Body of pancreas (tissue), 4 donors: ENCODE results near the gene PPP1R26. TPM values are rescaled to one million over a fixed set of nuclear protein-coding genes. Genes with fewer than 3 reads are reported as not detected.
A peak's percentile ranks its signal among the peaks of the same experiment; 100 is the strongest.

Source experiments
- ATAC-seq: fragments of 150-250 bp; one replicate; pipeline ENCODE4 v1.9.1; 2016
- DNase-seq, 4 donors: peaks; one replicate each; pipeline ENCODE4 v3.0.0-alpha.2; 2019
- H3K27ac ChIP-seq, 4 donors: fragments of 200-600 bp; sonication (generic); 1 replicate in 3 of 4; 2 replicates in 1 of 4; pipeline versions ENCODE4 v1.5.1 to v1.6.1; 2016 to 2019; ENCODE audit warnings: mild to moderate bottlenecking in 1 of 4, mixed read lengths in 1 of 4, moderate library complexity in 1 of 4
- H3K27me3 ChIP-seq, 2 donors: fragments of 200-600 bp; sonication (generic); one replicate each; pipeline ENCODE4 v1.6.0; 2016; ENCODE audit warnings: mild to moderate bottlenecking in 1 of 2
- H3K36me3 ChIP-seq, 2 donors: fragments of 200-600 bp; sonication (generic); replicated peaks in 1 of 2; 2 replicates each; pipeline ENCODE4 v1.5.1; 2016; ENCODE audit warnings: low read depth in 2 of 2; ENCODE audit not compliant: insufficient read depth in 1 of 2
- H3K4me1 ChIP-seq: fragments of 200-600 bp; sonication (generic); one replicate; pipeline ENCODE4 v1.6.0; 2016
- H3K4me3 ChIP-seq, 2 donors: fragments of 200-600 bp; sonication (generic); 1 replicate in 1 of 2; 2 replicates in 1 of 2; pipeline ENCODE4 v1.5.1; 2016 to 2019
- H3K9me3 ChIP-seq, 3 donors: fragments of 200-600 bp; sonication (generic); 1 replicate in 2 of 3; 2 replicates in 1 of 3; pipeline ENCODE4 v1.5.1; 2016
- CTCF ChIP-seq, 7 experiments: fragments of 450-650 bp in 4 of 7; fragments of 200-600 bp in 3 of 7; sonication (generic) in 3 of 7; IDR thresholded peaks; one replicate each; pipeline ENCODE4 v1.5.1; 2016 to 2019; ENCODE audit warnings: antibody characterized with exemption in 7 of 7
- POLR2A ChIP-seq, 3 donors: fragments of 450-650 bp; IDR thresholded peaks; one replicate each; pipeline ENCODE4 v1.6.1; 2016; ENCODE audit warnings: antibody characterized with exemption in 3 of 3, mild to moderate bottlenecking in 2 of 3
- WGBS, 2 donors: methylation state at CpG; one replicate each; pipeline ENCODE4 v1.1.5; 2017; 5-methylcytosine and 5-hydroxymethylcytosine counted together
- intact Hi-C: fragments of 100-400 bp; cut with DNase I; formaldehyde crosslinking; loops from one replicate; pipeline ENCODE4 v1.15.1; 2023
- total RNA-seq, 2 donors: library from RNA; depleted of rRNA; stranded (reverse); fragments of >200 nt; gene quantifications; one replicate each; pipeline ENCODE4 v1.1.0, GENCODE V29; 2016

PPP1R26 gene
- total RNA-seq, 2 donors from 2014 or later: 17.8 to 17.9 TPM

- DNase-seq: peak in 1 of 4 donors; percentile 9
Measured at GRCh38 chr9:135502168-135502872, 22.7 kb downstream of the PPP1R26 start.

GRCh38 chr9:135502873-135503321 is 23.3 kb downstream of the PPP1R26 start:
- H3K27ac ChIP-seq: no peak overlapping the region
- ATAC-seq: no peak
- 89 to 95% methylated on average over 12 to 16 of the region's 16 CpGs for WGBS, 2 donors
- H3K4me1 ChIP-seq: peaks cover 32% of the 10 kb centered on the region
- H3K27me3 ChIP-seq: no peaks in the 10 kb centered on the region
- intact Hi-C loops: no loop called here
- peak in 1 of 4 donors; percentile 12 for DNase-seq
- TF ChIP-seq CTCF (IDR thresholded peaks at IDR 0.05): no peak
- TF ChIP-seq POLR2A (IDR thresholded peaks at IDR 0.05): no peak
- no peaks in the 10 kb centered on the region for H3K9me3 ChIP-seq
- H3K4me3 ChIP-seq: no peak overlapping the region
- peaks cover 7 to 10% of the 10 kb centered on the region in 2 donors for H3K36me3 ChIP-seq

More at GRCh38 chr9:135502168-135502872, 22.7 kb downstream of the PPP1R26 start:
- no peak overlapping the region for H3K4me3 ChIP-seq
- peaks cover 7 to 10% of the 10 kb centered on the region in 2 donors for H3K36me3 ChIP-seq
- no peak overlapping the region for H3K27ac ChIP-seq
- intact Hi-C loops: no loop called here
- no peaks in the 10 kb centered on the region for H3K9me3 ChIP-seq
- TF ChIP-seq CTCF (IDR thresholded peaks at IDR 0.05): no peak
- peaks cover 32% of the 10 kb centered on the region for H3K4me1 ChIP-seq
- no peak for ATAC-seq
- no peaks in the 10 kb centered on the region for H3K27me3 ChIP-seq
- WGBS, 2 donors: 86 to 90% methylated on average over 14 to 15 of the region's 15 CpGs

GRCh38 chr9:135503371-135504261 is 24.0 kb downstream of the PPP1R26 start:
- Histone ChIP-seq H3K4me3 (no peak overlapping the region), H3K27me3 (no peaks in the 10 kb centered on the region), H3K27ac (no peak overlapping the region), H3K36me3 (peaks cover 7 to 10% of the 10 kb centered on the region in 2 donors), H3K4me1 (peaks cover 31% of the 10 kb centered on the region), H3K9me3 (no peaks in the 10 kb centered on the region)
- intact Hi-C loops: no loop called here
- ATAC-seq (no peak), DNase-seq (peak in 1 of 4 donors; percentile 11)
- WGBS, 2 donors: 88 to 91% methylated on average over 23 to 41 of the region's 41 CpGs
- no peak for TF ChIP-seq CTCF (IDR thresholded peaks at IDR 0.05)
- TF ChIP-seq POLR2A (IDR thresholded peaks at IDR 0.05): no peak

- intact Hi-C loops: no loop called here
- H3K9me3 ChIP-seq: no peaks in the 10 kb centered on the region
- peak; percentile 65 to 75 (median 68) for DNase-seq
- 60 to 63% methylated on average over 9 to 21 of the region's 21 CpGs for WGBS, 2 donors
- no peak for ATAC-seq
- peaks cover 7 to 10% of the 10 kb centered on the region in 2 donors for H3K36me3 ChIP-seq
- H3K27me3 ChIP-seq: no peaks in the 10 kb centered on the region
- H3K4me3 ChIP-seq: no peak overlapping the region
- H3K27ac ChIP-seq: no peak overlapping the region
- H3K4me1 ChIP-seq: peaks cover 21% of the 10 kb centered on the region
- TF ChIP-seq POLR2A (IDR thresholded peaks at IDR 0.05) (no peak), CTCF (IDR thresholded peaks at IDR 0.05) (peak; percentile 44 to 68 (median 54))
Measured at GRCh38 chr9:135504262-135505243, 25.0 kb downstream of the PPP1R26 start.
